ENCODE results near the gene CTTN.

Gene CTTN

DNA sequence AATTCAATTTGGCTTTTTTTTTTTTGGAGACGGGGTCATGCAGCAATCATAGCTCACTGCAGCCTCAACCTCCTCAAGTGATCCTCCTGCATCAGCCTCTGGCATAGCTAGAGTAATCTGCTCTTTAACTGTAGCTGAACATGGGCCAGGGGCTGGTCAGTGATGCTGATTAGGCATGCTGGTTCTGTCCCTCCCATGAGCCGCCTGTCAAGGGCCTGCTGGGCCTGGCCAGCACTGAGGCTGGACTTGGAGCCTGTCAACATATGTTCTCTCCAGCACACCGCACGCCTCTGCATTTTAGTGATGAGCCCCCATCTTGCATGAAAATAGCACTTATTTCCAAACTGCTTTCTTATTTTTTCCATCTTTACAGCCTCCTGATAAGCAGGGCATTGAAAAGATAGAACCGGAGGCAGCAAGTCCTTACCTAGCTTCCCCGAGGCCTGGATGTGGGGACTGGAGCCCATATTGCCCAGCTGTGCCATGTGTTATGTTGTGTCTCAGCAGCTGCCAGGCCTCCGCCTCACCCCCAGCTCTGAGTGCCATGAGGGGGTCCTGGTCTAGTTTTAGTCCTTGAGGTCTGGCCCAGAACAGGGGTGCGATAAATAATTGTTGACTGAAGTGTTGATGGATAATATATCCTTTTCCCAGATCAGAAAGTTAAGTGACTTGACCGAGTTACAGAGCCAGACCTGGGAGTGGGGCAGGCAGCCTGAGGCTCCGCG, 80.0 kb downstream of the CTTN start:
- DNase-seq = no peak

DNA sequence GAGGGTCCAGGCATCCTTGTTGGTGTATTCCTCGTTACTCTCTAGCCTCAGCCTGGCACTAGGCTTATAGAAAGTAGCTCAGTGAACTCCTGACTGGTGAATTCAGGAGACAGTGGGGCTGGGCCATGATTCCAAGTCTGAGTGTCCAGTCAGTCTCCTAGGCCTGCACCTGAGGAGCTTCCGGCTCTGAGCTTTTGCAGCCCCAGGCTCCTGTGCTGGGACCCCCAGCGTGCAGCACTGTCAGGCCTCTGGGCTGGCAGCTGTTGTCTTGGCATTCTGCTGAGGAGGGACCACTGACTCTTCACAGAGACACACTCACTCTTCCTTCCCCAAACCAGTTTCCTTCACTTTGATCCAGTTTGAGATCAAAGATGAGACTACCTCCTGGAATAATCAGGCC, 82.4 kb downstream of the CTTN start:
- no peak for DNase-seq

DNA sequence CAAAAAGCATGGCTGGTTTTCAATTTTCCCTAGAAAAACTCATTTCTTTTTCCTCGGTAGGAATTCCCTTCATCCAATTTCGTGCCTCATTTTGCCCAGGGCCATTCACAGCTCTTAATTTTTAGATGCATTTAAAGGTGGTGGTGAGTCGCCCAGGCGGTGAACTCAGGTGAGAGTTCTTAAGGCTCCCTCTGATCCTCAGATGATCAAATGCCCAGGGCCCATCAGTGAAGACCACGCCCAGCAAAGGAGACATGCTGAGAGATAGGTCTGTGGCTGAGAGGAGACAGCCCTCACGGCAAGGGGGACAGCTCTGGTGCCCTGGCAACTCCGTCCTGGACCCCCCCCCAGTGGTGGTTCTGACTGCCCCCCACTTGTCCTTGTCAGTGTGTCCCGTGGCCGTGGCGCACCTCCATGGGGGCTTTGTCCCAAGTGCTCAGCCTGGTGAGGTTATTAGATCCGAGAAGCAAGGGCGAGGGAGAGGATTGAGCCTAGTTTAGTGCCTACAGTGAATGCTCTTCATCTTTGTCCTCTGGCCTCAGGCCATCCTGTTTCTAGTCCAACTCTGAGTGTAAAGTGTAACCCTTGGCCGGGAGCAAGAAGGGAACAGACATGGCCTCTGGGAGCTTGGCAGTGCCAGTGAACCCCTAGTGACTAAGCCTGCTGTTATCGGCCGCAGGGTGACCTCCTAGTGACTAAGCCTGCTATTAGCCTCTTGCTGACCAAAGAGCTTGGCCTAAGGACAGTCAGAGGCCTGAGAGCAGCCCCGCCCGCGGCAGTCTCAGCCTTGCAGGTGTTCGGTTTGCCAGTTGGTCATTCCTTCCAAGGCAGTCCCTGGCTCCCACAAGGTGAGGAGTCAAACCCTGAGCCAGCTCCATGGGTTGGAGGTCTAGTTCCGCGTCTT, 83.5 kb downstream of the CTTN start:
- DNase-seq = no peak

DNA sequence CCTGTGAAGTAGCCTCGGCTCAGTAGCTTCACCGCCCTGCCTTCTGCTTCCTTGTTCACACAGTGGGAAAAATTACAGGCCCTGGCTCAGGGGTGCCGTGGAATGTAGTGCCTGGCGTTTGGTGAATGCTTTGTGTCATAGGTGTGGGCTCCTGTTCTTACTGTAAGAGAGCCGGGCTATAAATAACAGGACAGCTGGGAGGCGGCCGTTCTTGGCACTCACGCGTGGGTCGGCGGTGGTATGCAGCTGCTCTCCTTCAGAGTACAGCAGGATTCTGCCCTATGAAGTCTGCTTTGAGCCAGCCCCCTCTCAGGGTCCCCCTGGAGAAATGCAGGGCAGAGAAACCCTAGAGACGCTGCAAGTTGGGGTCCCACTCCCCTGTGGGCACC, 84.2 kb downstream of the CTTN start:
- no peak for DNase-seq

DNA sequence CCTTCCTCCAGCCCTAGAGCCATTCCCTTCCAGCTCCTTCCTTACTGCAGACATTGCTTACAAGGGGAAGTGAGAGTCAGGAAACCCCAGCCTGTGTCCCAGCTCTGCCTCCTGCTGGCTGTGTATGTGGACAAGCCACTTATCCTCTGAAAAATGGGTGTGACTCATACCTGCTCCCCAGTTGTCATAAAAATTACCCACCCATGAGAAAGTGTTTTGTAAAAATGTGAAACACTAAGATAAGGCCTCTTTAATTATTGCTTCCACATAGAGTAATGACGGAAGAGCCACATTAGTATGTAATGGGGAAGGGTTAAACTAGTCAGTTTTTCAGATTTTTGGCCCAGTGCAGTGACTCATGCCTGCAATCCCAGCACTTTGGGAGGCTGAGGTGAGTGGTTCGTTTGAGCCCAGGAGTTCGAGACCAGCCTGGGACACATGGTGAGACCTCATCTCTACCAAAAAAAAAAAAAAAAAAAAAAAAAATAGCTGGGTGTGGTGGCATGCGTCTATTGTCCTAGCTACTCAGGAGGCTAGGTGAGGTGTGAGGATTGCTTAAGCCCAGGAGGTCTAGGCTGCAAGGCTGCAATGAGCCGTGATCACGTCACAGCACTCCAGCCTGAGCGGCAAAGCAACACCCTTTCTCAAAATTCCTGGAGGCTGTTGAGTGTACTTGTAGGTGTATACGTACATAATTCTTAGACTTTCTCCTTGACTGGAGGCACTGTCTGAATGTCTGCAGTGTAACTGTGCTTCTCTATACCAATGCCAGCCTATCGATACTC, 84.9 kb downstream of the CTTN start:
- peak; percentile 20 for DNase-seq

DNA sequence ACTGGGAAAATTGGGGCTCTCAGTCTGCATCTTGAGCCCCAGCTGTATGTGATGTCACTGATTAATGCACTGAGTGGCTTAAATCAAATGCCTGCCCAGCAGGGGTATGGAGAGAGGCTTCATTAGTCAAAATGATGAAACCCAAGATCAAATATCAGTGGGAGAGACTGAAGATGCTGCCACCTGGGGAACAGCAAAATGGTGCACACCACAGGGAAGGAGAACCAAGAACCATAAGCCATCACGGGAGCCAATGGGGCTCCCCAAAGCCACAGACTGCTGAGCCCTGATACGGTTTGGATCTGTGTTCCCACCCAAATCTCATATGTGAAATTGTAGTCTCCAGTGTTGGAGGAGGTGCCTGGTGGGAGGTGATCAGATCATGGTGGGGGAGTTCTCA, 85.6 kb downstream of the CTTN start:
- peak; percentile 71 for DNase-seq

GRCh38 chr11:70485326-70486025, 87.1 kb downstream of the CTTN start:
- DNase-seq = no peak

GRCh38 chr11:70486026-70486415, 87.7 kb downstream of the CTTN start:
- DNase-seq = no peak
